Upper lobe of right lung (tissue), 1 donor: ENCODE measurements around the gene VWA8. TPM values are rescaled to one million over a fixed set of nuclear protein-coding genes. Genes with fewer than 3 reads are reported as not detected.

Source experiments
- ATAC-seq: fragments of 200-7000 bp; cut with Tn5 transposase; one replicate; pipeline ENCODE4 v1.9.1; 2020; ENCODE audit warnings: mild to moderate bottlenecking, moderate library complexity
- DNase-seq: peaks from one replicate; pipeline ENCODE4 v3.0.0-alpha.2; 2020
- H3K27ac ChIP-seq: fragments of 200-600 bp; one replicate; pipeline ENCODE4 v1.8.0; 2022
- H3K27me3 ChIP-seq: fragments of 200-600 bp; one replicate; pipeline ENCODE4 v1.8.0; 2022; ENCODE audit warnings: mild to moderate bottlenecking
- H3K36me3 ChIP-seq: fragments of 200-600 bp; one replicate; pipeline ENCODE4 v1.8.0; 2022
- H3K4me1 ChIP-seq: fragments of 200-600 bp; one replicate; pipeline ENCODE4 v1.8.0; 2022
- H3K4me3 ChIP-seq: fragments of 200-600 bp; one replicate; pipeline ENCODE4 v1.8.0; 2022; ENCODE audit warnings: mild to moderate bottlenecking
- H3K9me3 ChIP-seq: fragments of 200-600 bp; one replicate; pipeline ENCODE4 v1.8.0; 2022
- intact Hi-C: fragments of 100-400 bp; cut with DNase I; formaldehyde crosslinking; loops from one replicate; pipeline ENCODE4 v1.11.0; 2022
- total RNA-seq: library from RNA; stranded (reverse); fragmentation: NEBNext Ultra II Directional; extraction: Animal tissue kit (Norgen Biotek cat#: 25700); gene quantifications from one replicate; pipeline ENCODE4 v1.2.1, GENCODE V29; 2021
- TF ChIP-seq, protein P1 (sequence below): fragments of 200-600 bp; IDR thresholded peaks from one replicate; pipeline ENCODE4 v1.8.0; 2022; ENCODE audit warnings: antibody characterized with exemption
- donor health status: DM: no; HTN: yes; CAD: no; lungs with severe emphysema.

VWA8 gene
- total RNA-seq, 1 donor from 2014 or later: 20.6 TPM

DNA sequence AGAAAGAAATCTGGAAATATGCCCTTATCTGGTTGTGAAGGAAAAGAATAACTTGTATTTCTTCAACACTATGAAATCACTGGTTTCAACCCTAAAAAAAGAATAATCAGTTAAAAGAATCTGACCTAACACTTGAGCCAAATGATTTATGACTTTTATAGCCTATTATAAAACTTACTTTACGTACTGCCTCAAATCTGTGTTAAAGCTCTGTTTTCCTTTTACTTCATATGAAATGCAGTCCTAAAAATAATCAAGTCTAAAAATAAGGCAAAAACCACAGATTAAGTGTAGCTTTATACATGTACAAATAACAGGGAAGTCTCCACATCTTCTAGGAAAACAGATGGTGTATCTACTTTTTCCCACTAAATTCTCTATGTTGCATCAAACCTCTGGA lies 101.3 kb downstream of the VWA8 start:
- Histone ChIP-seq H3K4me3 (no peak overlapping the region), H3K27me3 (no peaks in the 10 kb centered on the region), H3K9me3 (no peaks in the 10 kb centered on the region), H3K4me1 (no peaks in the 10 kb centered on the region), H3K27ac (no peak overlapping the region), H3K36me3 (peaks cover 2% of the 10 kb centered on the region)
- intact Hi-C loops: no loop called here
- DNase-seq: no peak
- ATAC-seq: no peak
- TF ChIP-seq, protein P1, sequence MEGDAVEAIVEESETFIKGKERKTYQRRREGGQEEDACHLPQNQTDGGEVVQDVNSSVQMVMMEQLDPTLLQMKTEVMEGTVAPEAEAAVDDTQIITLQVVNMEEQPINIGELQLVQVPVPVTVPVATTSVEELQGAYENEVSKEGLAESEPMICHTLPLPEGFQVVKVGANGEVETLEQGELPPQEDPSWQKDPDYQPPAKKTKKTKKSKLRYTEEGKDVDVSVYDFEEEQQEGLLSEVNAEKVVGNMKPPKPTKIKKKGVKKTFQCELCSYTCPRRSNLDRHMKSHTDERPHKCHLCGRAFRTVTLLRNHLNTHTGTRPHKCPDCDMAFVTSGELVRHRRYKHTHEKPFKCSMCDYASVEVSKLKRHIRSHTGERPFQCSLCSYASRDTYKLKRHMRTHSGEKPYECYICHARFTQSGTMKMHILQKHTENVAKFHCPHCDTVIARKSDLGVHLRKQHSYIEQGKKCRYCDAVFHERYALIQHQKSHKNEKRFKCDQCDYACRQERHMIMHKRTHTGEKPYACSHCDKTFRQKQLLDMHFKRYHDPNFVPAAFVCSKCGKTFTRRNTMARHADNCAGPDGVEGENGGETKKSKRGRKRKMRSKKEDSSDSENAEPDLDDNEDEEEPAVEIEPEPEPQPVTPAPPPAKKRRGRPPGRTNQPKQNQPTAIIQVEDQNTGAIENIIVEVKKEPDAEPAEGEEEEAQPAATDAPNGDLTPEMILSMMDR: no peak

DNA sequence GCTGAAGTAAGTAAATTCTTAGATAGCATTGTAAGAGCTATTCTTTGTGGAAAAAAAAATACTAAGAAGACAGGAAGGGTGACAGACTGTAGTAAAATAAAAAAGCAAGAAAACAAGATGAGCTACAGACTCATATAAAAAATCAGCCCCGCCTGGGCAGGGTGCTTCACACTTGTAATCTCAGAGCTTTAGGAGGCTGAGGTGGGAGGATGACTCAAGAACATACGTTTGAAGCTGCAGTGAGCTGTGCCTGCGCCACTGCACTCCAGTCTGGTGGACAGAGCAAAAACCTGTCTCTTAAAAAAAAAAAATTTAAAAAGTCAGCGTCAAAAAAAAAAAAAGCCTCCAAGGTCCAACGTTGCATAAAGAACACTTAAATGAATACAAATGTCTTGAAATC lies 102.1 kb downstream of the VWA8 start:
- Histone ChIP-seq H3K4me3 (no peak overlapping the region), H3K36me3 (no peaks in the 10 kb centered on the region), H3K27me3 (no peaks in the 10 kb centered on the region), H3K9me3 (no peaks in the 10 kb centered on the region), H3K4me1 (no peaks in the 10 kb centered on the region), H3K27ac (no peak overlapping the region)
- intact Hi-C loops: no loop called here
- ATAC-seq (no peak), DNase-seq (no peak)
- TF ChIP-seq, protein P1: no peak

DNA sequence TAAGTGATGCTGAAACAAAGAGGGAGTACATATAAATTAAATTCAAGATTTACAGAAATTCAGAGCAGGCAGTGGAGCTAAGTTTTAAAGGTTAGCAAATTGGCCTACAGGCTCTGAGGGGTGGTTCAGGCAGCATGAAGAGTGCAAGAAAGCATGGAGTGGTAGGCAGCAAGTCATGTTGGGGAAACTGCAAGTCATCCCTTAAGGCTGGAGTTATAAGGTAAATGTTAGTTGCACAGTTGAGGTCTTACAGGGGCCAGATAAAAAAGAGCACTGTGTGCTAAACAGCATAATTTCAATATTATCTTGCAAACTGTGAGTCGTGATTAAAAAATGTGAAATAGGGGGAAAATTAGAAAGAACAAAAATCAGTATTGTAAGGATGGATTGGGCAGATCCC lies 106.2 kb downstream of the VWA8 start:
- intact Hi-C loops: no loop called here
- H3K9me3 ChIP-seq: no peaks in the 10 kb centered on the region
- TF ChIP-seq, protein P1: no peak
- H3K4me1 ChIP-seq: no peaks in the 10 kb centered on the region
- H3K4me3 ChIP-seq: no peak overlapping the region
- no peak for DNase-seq
- no peak for ATAC-seq
- no peak overlapping the region for H3K27ac ChIP-seq
- no peaks in the 10 kb centered on the region for H3K27me3 ChIP-seq
- H3K36me3 ChIP-seq: no peaks in the 10 kb centered on the region

DNA sequence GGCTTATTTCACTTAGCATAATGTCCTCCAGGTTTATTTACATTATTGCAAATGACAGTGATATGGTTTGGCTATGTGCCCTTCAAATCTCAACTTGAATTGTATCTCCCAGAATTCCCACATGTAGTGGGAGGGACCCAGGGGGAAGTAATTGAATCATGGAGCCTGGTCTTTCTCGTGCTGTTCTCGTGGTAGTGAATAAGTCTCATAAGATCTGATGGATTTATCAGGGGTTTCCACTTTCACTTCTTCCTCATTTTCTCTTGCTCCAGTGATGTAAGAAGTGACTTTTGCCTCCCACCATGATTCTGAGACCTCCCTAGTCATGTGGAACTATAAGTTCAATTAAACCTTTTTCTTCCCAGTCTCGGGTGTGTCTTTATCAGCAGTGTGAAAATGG lies 109.6 kb downstream of the VWA8 start:
- H3K9me3 ChIP-seq: no peaks in the 10 kb centered on the region
- TF ChIP-seq, protein P1: no peak
- intact Hi-C loops: no loop called here
- DNase-seq (no peak), ATAC-seq (peak; percentile 26)
- H3K36me3 ChIP-seq: no peaks in the 10 kb centered on the region
- no peak overlapping the region for H3K4me3 ChIP-seq
- no peaks in the 10 kb centered on the region for H3K27me3 ChIP-seq
- no peak overlapping the region for H3K27ac ChIP-seq
- no peaks in the 10 kb centered on the region for H3K4me1 ChIP-seq

DNA sequence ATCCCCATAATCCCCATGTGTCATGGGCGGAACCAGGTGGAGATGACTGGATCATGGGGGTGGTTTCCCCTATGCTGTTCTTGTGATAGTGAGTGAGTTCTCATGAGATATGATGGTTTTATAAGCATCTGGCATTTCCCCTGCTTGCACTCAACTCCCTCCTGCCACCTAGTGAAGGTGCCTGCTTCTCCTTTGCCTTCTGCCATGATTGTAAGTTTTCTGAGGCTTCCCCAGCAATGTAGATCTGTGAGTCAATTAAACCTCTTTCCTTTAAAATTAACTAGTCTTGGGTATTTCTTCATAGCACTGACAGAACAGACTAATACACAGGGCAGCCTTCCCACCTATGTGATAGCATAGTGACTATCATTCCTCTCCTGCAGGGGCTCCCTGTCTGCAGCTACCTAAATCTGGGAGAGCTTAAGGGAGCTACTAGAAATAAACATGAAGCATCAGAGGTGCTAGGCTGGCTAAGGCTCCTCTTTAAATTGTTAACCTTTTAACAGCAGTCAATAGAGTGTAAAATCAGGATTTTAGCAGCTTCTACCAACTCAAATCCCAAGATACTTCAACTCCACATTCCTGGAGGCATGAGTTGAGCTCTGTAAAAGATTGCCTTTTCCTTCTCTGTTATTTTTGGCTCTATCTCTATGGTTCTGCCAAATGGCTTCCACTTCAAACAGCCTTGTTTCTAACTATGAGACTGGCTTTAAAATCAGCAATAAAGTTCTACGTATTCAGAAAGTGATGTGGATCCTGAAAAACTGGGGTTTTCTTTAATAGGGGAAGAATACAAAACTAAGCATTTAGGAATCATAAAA lies 112.3 kb downstream of the VWA8 start:
- no peaks in the 10 kb centered on the region for H3K27me3 ChIP-seq
- H3K9me3 ChIP-seq: no peaks in the 10 kb centered on the region
- intact Hi-C loops: no loop called here
- ATAC-seq (no peak), DNase-seq (no peak)
- H3K4me3 ChIP-seq: no peak overlapping the region
- no peaks in the 10 kb centered on the region for H3K36me3 ChIP-seq
- H3K27ac ChIP-seq: no peak overlapping the region
- H3K4me1 ChIP-seq: no peaks in the 10 kb centered on the region
- TF ChIP-seq, protein P1: no peak
